Dendritic cell treated with granulocyte-macrophage colony-stimulating factor and Interleukin-4, amounts not matched to agents 40 ng/mL and 50 ng/mL, for 4 days (primary cell): ENCODE measurements around the gene ANKRD63.
A peak's percentile ranks its signal among the peaks of the same experiment; 100 is the strongest.

Experiments
- H3K27ac Mint-ChIP-seq: one replicate; pipeline ENCODE4 v1.8.0; 2022; ENCODE audit warnings: mild to moderate bottlenecking, mixed read lengths
- H3K27me3 Mint-ChIP-seq: one replicate; pipeline ENCODE4 v1.8.0; 2022; ENCODE audit warnings: mild to moderate bottlenecking, mixed read lengths
- H3K36me3 Mint-ChIP-seq: one replicate; pipeline ENCODE4 v1.8.0; 2022; ENCODE audit warnings: low read depth, mixed read lengths
- H3K4me1 Mint-ChIP-seq: one replicate; pipeline ENCODE4 v1.8.0; 2022; ENCODE audit warnings: low read depth, mixed read lengths
- H3K4me3 Mint-ChIP-seq: one replicate; pipeline ENCODE4 v1.8.0; 2022; ENCODE audit warnings: mild to moderate bottlenecking, moderate library complexity, mixed read lengths
- H3K9me3 Mint-ChIP-seq: one replicate; pipeline ENCODE4 v1.8.0; 2022; ENCODE audit warnings: mixed read lengths
- intact Hi-C: fragments of 100-400 bp; cut with micrococcal nuclease; formaldehyde crosslinking; loops from one replicate; pipeline ENCODE4 v1.15.0; 2022

ANKRD63 gene

DNA sequence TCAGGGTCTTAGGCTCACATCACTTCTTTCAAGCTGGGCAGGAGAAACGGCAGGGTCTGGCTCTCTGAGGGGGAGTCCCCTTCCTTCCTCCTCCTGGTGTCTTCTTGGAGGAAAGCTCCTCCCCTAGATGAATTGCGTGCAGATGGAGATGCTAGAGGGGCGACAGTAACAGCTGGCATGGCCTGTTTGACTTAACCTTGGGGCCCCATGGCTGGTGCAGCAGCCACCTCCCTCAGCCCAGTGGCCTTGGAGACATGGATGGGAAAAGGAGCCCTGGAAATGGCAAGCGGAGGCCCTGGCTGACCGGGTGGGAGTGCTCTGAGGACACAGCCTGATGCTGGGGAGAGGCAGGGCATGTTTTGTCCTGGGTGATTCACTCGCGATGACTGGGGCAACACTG, 23.8 kb downstream of the ANKRD63 start:
- intact Hi-C loops, result no loop called here
- Mint-ChIP-seq H3K27ac (no peak overlapping the region), H3K4me1 (peaks cover 8% of the 10 kb centered on the region), H3K27me3 (peaks cover 32% of the 10 kb centered on the region), H3K4me3 (no peak overlapping the region), H3K9me3 (no peaks in the 10 kb centered on the region), H3K36me3 (no peaks in the 10 kb centered on the region)

DNA sequence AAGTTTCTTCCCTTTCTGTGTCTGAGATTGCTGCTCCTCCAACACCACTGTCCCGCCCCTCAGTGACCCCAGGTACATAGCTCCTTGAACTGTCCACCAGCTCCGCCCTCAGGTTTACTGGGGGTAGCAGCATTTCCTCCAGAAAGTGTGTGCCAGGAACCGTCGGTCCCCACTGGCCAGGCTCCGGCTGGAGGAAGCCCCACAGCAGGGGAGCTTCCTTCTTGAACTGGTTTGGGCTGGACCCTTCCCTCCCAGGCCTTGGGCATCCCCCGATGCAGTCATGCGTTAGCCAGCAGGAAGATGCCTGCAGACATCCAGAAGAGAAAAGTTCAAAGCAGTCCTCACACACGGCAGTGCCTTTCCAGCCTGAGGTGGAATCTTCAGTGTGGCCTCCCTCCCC, 24.3 kb downstream of the ANKRD63 start:
- H3K27ac Mint-ChIP-seq, result no peak overlapping the region
- intact Hi-C loops, result no loop called here
- no peaks in the 10 kb centered on the region for H3K36me3 Mint-ChIP-seq
- H3K27me3 Mint-ChIP-seq, result peaks cover 37% of the 10 kb centered on the region
- no peak overlapping the region for H3K4me3 Mint-ChIP-seq
- H3K4me1 Mint-ChIP-seq, result peaks cover 8% of the 10 kb centered on the region
- H3K9me3 Mint-ChIP-seq, result no peaks in the 10 kb centered on the region

DNA sequence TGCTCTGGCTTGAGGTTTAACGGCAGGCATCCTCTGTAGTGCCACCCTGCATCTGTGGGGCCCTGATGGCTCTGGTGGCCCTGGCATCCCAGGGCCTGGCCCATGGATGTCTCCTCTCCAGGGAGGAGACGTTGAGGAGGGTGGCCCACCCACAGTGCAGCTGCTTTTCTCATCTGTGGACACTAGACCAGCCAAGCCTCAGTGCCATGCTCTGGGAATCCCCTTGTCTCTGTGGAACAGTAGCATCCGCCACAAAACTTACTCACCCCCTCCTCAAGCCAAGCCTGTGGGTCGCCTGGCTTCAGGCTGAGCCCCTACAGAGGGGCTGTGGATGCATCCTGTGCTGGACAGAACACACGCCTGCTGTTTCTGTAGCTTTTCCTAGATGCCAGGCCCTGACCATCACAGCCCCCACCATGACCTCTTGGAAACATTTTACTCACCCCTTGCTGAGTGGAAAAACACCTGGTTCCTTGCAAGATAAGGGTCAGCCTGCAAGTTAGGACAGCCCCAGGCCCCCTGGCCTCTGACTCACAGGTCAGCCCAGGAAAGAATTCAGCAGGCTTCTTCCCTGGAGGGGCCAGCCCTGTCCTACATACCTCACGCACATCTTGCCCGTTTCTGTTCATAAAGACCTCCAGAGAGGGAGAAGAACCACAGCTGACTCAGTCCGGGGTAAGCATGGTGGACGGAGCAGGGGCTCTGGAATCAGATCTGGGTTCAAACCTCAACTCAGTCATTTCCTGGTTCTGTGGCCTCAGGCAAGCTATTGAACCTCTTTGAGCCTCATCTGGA, 25.0 kb downstream of the ANKRD63 start:
- intact Hi-C loops, result no loop called here
- Mint-ChIP-seq H3K27me3 (peaks cover 42% of the 10 kb centered on the region), H3K36me3 (no peaks in the 10 kb centered on the region), H3K9me3 (no peaks in the 10 kb centered on the region), H3K4me3 (no peak overlapping the region), H3K27ac (no peak overlapping the region), H3K4me1 (peaks cover 7% of the 10 kb centered on the region)

DNA sequence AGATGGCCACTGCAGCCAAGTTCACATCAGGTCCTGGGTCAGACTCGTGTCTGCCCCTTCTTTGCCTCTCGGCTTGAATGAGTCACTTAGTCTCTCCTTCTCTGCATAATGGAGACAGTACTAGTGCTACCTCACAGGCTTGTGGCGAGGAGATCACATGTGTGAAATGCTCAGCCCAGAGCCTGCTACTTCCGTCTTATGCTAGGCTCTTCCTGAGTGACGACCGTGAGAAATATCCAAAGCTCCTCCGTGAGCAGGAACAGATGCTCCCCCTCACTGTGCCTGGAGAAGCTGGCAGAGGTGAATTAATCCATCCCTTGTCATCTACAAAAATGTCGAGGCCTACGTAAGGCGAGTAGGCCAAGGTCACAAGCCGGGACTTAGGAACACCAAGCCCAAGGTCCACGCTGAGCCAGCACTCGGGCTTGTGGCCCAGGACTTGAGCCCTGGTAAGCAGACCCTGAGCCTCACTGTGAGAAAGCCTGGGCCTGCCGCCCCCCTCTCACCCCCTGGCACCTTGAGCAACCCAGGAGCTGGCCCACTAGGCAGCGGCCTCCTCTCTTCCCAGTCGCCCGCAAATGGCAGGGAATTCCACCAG, 26.1 kb downstream of the ANKRD63 start:
- Mint-ChIP-seq H3K27me3 (peaks cover 48% of the 10 kb centered on the region), H3K36me3 (no peaks in the 10 kb centered on the region), H3K9me3 (no peaks in the 10 kb centered on the region), H3K4me3 (no peak overlapping the region), H3K27ac (no peak overlapping the region), H3K4me1 (peaks cover 7% of the 10 kb centered on the region)
- intact Hi-C loops, result no loop called here

DNA sequence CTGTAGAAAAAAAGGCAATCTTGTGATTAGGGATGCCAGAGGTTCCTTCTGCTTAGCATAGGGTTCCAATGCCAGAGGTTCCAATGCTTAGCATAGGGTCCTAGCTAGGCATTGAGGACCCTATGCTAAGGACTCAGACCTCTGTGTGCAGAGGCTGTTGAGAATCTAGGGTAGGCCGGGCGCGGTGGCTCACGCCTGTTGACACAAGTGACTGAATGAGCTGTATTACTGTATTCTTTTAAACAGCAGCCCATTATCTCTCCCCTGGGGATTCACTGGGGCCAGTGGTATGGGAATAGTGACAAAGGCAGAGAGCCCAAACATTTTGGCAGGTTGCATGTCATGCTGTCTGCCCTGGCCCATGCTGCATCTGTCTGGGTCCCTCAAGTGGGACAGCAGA, 27.8 kb downstream of the ANKRD63 start:
- Mint-ChIP-seq H3K27me3 (peaks cover 58% of the 10 kb centered on the region), H3K4me1 (peaks cover 7% of the 10 kb centered on the region), H3K36me3 (no peaks in the 10 kb centered on the region), H3K9me3 (no peaks in the 10 kb centered on the region), H3K27ac (no peak overlapping the region), H3K4me3 (no peak overlapping the region)
- intact Hi-C loops, result no loop called here

DNA sequence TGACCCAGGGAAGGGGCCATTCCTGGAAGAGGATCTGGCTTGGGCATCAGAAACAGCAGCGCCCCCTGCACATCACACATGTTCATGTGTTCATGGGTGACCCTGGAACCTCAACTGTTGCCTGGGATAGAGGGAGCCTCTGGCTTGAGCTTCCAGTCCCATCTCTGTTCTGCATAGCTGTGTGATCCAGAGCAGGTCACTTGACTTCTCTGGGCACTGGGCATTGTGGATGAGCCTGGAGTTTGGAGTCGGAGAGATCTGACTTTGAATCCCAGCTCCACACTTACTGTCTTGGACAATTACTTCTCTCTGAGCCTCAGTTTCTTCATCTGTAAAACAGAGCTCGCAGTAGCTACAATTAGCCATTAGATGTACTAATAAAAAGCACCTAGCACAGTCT, 28.4 kb downstream of the ANKRD63 start:
- Mint-ChIP-seq H3K36me3 (no peaks in the 10 kb centered on the region), H3K27ac (no peak overlapping the region), H3K4me3 (no peak overlapping the region), H3K9me3 (no peaks in the 10 kb centered on the region), H3K27me3 (peaks cover 64% of the 10 kb centered on the region), H3K4me1 (peaks cover 7% of the 10 kb centered on the region)
- intact Hi-C loops, result no loop called here

DNA sequence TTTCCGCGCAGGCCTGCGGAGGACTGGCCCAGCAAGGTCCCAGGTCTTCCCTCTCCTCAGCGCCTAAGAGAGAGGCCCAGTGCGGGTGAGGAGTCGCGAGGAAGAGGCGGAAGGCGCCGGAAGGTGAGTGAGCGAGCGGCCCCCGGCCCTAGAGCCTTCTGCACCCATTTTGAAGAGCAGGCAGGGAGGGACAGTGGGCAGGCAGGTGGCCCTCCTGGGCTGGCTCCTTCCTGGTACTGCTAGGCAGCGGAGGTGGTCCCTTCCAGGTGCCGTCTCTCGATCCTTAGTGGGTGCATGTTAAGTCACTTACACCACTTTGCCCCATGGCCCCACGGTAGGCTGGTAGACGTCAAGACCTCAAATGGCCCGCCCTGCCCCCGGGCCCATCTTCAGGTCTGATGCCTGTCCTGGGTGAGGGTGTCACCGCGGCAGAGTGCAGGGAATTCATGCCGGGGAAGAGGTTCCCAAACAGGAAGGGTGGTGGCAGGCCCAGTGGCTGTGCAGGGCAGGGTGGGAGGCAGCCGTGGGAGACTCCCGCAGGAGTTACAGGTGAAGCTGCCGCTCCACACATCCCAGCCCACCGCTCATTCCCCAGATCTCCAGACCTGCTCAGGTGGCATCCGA, 29.6 kb downstream of the ANKRD63 start:
- Mint-ChIP-seq H3K9me3 (no peaks in the 10 kb centered on the region), H3K4me3 (peak overlapping the region; percentile 57), H3K27me3 (peaks cover 61% of the 10 kb centered on the region), H3K36me3 (no peaks in the 10 kb centered on the region), H3K4me1 (peaks cover 7% of the 10 kb centered on the region), H3K27ac (no peak overlapping the region)
- intact Hi-C loops, result loop anchor here (1.0 kb wide), 1 partner anchor 36 kb away; no protein-coding TSS in a partner anchor

DNA sequence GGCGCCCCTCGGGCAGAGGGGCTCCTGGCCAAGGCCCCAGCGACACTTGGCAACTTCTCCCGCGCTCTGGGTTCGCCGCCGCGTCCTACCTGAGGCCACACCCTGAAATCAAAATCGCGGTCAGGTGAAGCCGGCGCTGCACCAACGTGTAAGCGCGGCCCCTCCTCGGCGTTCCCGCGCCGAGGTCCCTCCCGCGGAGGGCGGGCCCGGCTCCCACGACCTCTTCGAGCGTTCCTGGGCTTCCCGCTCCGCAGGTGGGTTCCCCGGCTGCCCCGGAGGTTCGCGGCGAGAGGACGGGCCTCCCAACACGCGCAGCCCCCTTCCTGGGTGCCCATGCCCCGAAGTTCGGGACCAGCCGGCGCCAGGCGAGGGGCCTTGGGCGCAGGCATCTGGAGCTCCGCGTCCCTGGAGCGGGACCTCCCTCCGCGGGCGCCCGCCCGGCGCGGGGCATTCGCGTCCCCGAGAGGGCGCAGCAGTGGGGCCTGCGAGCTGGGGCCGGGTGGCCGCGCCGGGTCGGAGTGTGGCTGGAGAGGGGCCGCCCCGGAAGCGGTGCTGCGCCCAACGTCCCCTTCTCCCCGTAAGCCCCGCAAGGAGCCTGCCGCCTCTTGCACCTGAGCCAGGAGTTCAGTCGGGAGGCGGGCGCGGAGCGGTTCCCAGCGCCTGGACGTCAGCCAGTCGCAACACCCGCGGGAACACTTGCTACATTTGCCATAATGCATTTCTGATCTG, 30.3 kb downstream of the ANKRD63 start:
- H3K36me3 Mint-ChIP-seq, result no peaks in the 10 kb centered on the region
- intact Hi-C loops, result loop anchor here (1.0 kb wide), 1 partner anchor 35 kb away; no protein-coding TSS in a partner anchor
- H3K4me3 Mint-ChIP-seq, result peak overlapping the region; percentile 57
- H3K27ac Mint-ChIP-seq, result no peak overlapping the region
- H3K27me3 Mint-ChIP-seq, result peaks cover 60% of the 10 kb centered on the region
- no peaks in the 10 kb centered on the region for H3K9me3 Mint-ChIP-seq
- peaks cover 7% of the 10 kb centered on the region for H3K4me1 Mint-ChIP-seq

DNA sequence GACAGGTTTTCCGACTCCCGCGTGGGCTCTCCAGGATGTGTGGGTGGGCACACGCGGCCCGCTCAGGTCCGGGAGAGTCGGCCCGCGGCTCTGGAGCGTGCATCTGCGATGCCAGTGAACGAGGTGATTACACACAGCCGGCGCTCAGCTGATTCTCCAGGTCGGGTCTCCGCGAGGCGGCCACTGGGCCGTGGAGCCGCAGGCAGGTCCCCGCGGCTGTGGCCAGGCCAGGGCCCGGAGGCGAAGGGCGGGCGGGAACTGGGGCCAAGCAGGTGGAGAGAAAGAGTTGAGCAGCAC, 30.8 kb downstream of the ANKRD63 start:
- peaks cover 63% of the 10 kb centered on the region for H3K27me3 Mint-ChIP-seq
- intact Hi-C loops, result no loop called here

DNA sequence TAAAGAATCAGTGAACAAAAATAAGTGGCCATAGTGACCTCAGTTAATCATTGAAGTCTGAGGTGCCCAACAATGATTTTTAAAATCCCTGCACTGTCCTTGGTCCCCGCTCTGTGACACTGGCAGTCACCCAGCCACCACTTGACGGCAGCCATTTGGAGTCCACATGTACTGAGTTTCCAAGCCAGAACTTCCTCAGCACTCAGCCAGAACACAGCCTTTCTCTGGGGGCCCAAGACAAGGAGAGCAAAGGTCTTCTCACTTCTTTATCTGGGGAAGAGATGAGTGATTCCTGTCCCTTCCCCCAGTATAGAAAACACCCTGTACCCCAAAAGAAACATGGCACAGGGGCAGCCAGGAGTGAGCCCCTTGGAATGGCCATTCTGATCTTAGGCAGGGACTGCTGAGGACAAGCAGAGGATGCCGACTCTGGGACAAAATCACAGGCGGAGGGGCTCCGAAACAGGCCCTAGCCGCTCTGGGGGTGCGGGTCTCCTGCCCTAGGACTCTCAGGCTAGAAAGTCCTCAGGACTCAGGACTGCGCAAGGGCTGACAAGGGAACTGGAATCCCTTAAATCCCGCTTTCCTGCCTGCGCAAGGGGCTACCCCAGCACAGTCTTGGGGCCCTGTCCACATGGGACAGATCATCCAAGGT, 31.3 kb downstream of the ANKRD63 start:
- Mint-ChIP-seq H3K4me3 (no peak overlapping the region), H3K9me3 (no peaks in the 10 kb centered on the region), H3K27me3 (peaks cover 63% of the 10 kb centered on the region), H3K4me1 (peaks cover 7% of the 10 kb centered on the region), H3K36me3 (no peaks in the 10 kb centered on the region), H3K27ac (no peak overlapping the region)
- intact Hi-C loops, result no loop called here

More for the DNA sequence above, 30.8 kb downstream of the ANKRD63 start:
- Mint-ChIP-seq H3K4me3 (no peak overlapping the region), H3K4me1 (peaks cover 7% of the 10 kb centered on the region), H3K36me3 (no peaks in the 10 kb centered on the region), H3K27ac (no peak overlapping the region), H3K9me3 (no peaks in the 10 kb centered on the region)

DNA sequence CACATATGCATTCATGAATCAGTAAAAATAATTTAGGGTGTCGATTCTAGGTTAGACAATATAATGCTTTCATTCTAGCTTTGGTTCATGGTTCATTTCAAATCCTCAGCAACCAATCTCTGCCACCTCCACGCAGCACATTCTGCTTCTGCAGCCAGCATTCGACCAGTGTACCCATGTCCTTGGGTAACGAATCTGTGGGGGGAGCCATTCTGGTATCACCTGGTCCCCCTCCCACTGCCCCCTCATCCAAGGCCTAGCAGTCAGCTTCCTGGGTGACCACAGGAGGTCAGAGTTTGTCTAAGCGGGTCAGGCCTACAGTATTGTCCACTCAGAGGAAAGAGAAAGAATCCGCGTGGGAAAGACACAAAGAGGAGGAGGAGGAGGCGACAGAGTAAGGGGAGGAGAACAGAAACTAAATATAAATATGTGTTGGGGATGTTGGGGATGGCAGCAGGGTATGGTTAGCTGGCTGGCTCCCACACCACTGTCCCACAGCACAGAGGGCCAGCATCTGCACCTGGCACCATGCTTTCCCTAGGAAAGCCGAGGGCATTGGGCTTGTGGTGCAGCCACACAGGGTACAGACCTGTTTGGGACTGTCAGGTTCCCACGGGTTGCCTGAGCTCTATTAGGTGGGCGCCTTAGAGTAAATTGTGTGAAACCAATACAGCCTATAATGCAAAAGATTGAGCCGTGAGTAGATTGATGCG, 31.9 kb downstream of the ANKRD63 start:
- Mint-ChIP-seq H3K27ac (no peak overlapping the region), H3K9me3 (no peaks in the 10 kb centered on the region), H3K27me3 (peaks cover 63% of the 10 kb centered on the region), H3K4me1 (peaks cover 7% of the 10 kb centered on the region), H3K36me3 (no peaks in the 10 kb centered on the region), H3K4me3 (no peak overlapping the region)
- intact Hi-C loops, result no loop called here

DNA sequence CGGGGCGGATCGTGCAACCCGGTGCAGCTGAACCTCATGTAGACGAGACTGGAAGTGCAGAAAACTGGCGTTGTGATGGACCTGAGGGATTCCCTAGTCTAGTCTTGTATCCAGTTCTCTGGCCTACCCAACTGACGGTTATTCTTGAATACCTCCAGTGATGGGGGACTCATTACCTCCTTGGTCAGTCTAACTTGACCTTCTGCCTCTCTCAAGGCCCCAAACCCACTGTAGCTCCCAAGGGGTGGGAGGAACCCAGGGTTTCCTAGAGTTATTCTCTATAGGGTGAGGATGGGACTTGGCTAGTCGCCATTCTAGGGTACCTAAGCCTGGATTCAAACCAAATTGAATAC, 32.6 kb downstream of the ANKRD63 start:
- Mint-ChIP-seq H3K27ac (no peak overlapping the region), H3K27me3 (peaks cover 63% of the 10 kb centered on the region), H3K4me1 (peaks cover 7% of the 10 kb centered on the region), H3K4me3 (no peak overlapping the region), H3K36me3 (no peaks in the 10 kb centered on the region), H3K9me3 (no peaks in the 10 kb centered on the region)
- intact Hi-C loops, result no loop called here

DNA sequence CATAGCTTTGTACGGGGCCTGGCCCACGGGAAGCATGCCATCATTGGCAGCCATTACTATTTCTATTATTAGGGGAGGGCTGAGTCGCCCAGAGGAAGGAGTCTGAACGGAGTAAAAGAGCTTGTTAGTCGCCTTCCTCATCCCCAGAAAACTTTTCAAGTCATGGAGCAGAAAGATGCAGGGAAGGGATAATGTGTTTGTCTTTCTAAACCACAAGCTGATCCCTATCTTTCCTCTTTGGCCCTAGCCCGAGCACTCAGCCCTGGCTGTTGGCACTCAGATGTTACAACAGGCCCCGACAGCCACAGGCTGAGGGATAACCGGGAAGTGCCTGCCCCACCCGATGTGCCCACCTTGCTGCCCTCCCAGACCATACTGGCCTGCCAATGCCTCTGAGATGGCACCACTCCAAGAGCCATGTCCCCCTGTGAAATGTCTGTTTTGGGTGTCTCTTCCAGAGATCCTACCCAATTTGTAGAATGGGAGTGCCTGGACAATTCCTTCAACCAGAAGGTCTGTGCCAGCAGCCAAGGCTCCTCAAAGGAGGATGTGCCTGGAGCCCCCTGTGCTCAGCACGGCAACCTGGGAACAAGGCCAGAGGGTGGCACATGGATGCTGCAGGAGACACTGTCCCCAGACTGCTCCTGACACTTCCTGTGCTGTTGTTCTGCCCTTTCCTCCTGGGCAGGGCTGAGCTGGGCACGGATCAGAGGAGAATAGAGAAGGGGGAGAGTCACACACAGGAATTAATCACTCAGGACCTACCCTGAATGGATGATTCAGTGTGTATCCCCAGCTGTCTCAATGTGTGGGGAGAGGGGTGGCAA, 33.2 kb downstream of the ANKRD63 start:
- no peaks in the 10 kb centered on the region for H3K36me3 Mint-ChIP-seq
- no peak overlapping the region for H3K27ac Mint-ChIP-seq
- H3K27me3 Mint-ChIP-seq, result peaks cover 61% of the 10 kb centered on the region

More for the DNA sequence above, 33.2 kb downstream of the ANKRD63 start:
- intact Hi-C loops, result no loop called here
- no peaks in the 10 kb centered on the region for H3K9me3 Mint-ChIP-seq
- no peak overlapping the region for H3K4me3 Mint-ChIP-seq
- H3K4me1 Mint-ChIP-seq, result peaks cover 7% of the 10 kb centered on the region
